Measurements from ENCODE around the gene GP1BA. TPM values are rescaled to one million over a fixed set of nuclear protein-coding genes. Genes with fewer than 3 reads are reported as not detected.

Gene GP1BA
- total and polyA plus RNA-seq, 10 of the 15 experiments (the other 5 are each of a cell fraction or from before 2014, with no cell fraction given): 0.04 to 0.67 (median 0.28) TPM; not detected in 1

- TF ChIP-seq BCLAF1 (IDR thresholded peaks at IDR 0.05) (no peak), SIX5 (IDR thresholded peaks at IDR 0.05; ENCODE audit: low read depth, low read length, severe bottlenecking) (no peak), E4F1 (IDR thresholded peaks at IDR 0.05; ENCODE audit: borderline replicate concordance, partially characterized antibody) (no peak), ZSCAN29 (IDR thresholded peaks at IDR 0.05) (no peak), CHD1 (IDR thresholded peaks at IDR 0.05; ENCODE audit: low read depth, low read length) (no peak), MTA3 (IDR thresholded peaks at IDR 0.05; ENCODE audit: borderline replicate concordance, low read length) (no peak), BCL11A (IDR thresholded peaks at IDR 0.05; ENCODE audit: low read depth, low read length) (0 out of 2 replicates have a peak, but pooled peaks have one; percentile 22), PAX5 (IDR thresholded peaks at IDR 0.05; ENCODE audit: borderline replicate concordance, low read depth, low read length) (no peak), POLR2A (IDR thresholded peaks at IDR 0.05; ENCODE audit: low read depth, low read length) (peak; percentile 66), POLR2AphosphoS5 (IDR thresholded peaks at IDR 0.05; ENCODE audit: low read length) (peak; percentile 72), USF2 (IDR thresholded peaks at IDR 0.05; ENCODE audit: borderline replicate concordance, low read depth, low read length) (no peak), DPF2 (IDR thresholded peaks at IDR 0.05) (0 out of 2 replicates have a peak, but pooled peaks have one; percentile 19), LARP7 (IDR thresholded peaks at IDR 0.05) (0 out of 2 replicates have a peak, but pooled peaks have one; percentile 48), STAT1 (conservative IDR thresholded peaks at IDR 0.05) (0 out of 2 replicates have a peak, but pooled peaks have one; percentile 38), POU2F2 (IDR thresholded peaks at IDR 0.05; ENCODE audit: borderline replicate concordance, low read depth, low read length) (0 out of 3 replicates have a peak, but pooled peaks have one; percentile 7)
These were observed 18.1 kb downstream of the GP1BA start (continued) for GRCh38 chr17:4950075-4950745.
